WTC11 (cell line): ENCODE results near the gene TTI1. TPM values are rescaled to one million over a fixed set of nuclear protein-coding genes. Genes with fewer than 3 reads are reported as not detected.

Experiments used
- ATAC-seq: fragments of 200-7000 bp; cut with Tn5 transposase; 2 replicates; pipeline ENCODE4 v1.10.0; 2021; ENCODE audit warnings: mild to moderate bottlenecking, moderate library complexity
- CTCF ChIA-PET: fragments of 300-600 bp; sonication (Branson Sonifier 250); formaldehyde crosslinking; loops from one replicate; lab custom pipeline; 2021; ENCODE audit warnings: antibody characterized with exemption; lab: Charles Lee
- POLR2A ChIA-PET: fragments of 350-600 bp; sonication (Branson Sonifier 250); formaldehyde crosslinking; loops from one replicate; lab custom pipeline; 2021; ENCODE audit warnings: antibody characterized with exemption; lab: Charles Lee
- DNase-seq: peaks from one replicate; pipeline ENCODE4 v3.0.0; 2021; ENCODE audit warnings: low spot score
- H3K27ac Mint-ChIP-seq: 2 replicates; pipeline ENCODE4 v1.8.0; 2021; ENCODE audit warnings: mixed read lengths
- H3K27me3 Mint-ChIP-seq: 2 replicates; pipeline ENCODE4 v1.8.0; 2021; ENCODE audit warnings: low read depth, mild to moderate bottlenecking, moderate library complexity, mixed read lengths
- H3K36me3 Mint-ChIP-seq: 2 replicates; pipeline ENCODE4 v1.8.0; 2021; ENCODE audit warnings: mixed read lengths
- H3K4me1 Mint-ChIP-seq: 2 replicates; pipeline ENCODE4 v1.8.0; 2022; ENCODE audit warnings: mixed read lengths
- H3K4me3 Mint-ChIP-seq: 2 replicates; pipeline ENCODE4 v1.8.0; 2021; ENCODE audit warnings: mild to moderate bottlenecking, moderate library complexity, mixed read lengths
- H3K9me3 Mint-ChIP-seq: 2 replicates; pipeline ENCODE4 v1.8.0; 2021; ENCODE audit warnings: mixed read lengths
- ARID4B ChIP-seq: sonication (generic); formaldehyde crosslinking; IDR thresholded peaks from 2 replicates; pipeline ENCODE4 v1.8.0; 2023; ENCODE audit warnings: missing genetic modification reagents, mild to moderate bottlenecking, borderline replicate concordance
- CDX4 ChIP-seq: fragments of 250-450 bp; sonication (Bioruptor Pico); IDR thresholded peaks from 2 replicates; pipeline ENCODE4 v1.9.0; 2021; ENCODE audit warnings: moderate library complexity, mild to moderate bottlenecking, inconsistent platforms, borderline replicate concordance
- E2F1 ChIP-seq: sonication (generic); formaldehyde crosslinking; IDR thresholded peaks from 2 replicates; pipeline ENCODE4 v1.8.0; 2022; ENCODE audit warnings: mild to moderate bottlenecking, missing genetic modification reagents
- EMX1 ChIP-seq: fragments of 250-450 bp; sonication (Bioruptor Pico); IDR thresholded peaks from 2 replicates; pipeline ENCODE4 v1.8.0; 2021; ENCODE audit warnings: mild to moderate bottlenecking
- FOXJ3 ChIP-seq: sonication (generic); formaldehyde crosslinking; IDR thresholded peaks from 2 replicates; pipeline ENCODE4 v1.9.0; 2021; ENCODE audit warnings: missing genetic modification reagents, mild to moderate bottlenecking, borderline replicate concordance
- JUN ChIP-seq: sonication (generic); formaldehyde crosslinking; IDR thresholded peaks from 2 replicates; pipeline ENCODE4 v1.8.0; 2023; ENCODE audit warnings: mild to moderate bottlenecking, missing genetic modification reagents
- KAT7 ChIP-seq: sonication (generic); formaldehyde crosslinking; IDR thresholded peaks from 2 replicates; pipeline ENCODE4 v1.8.1; 2023; ENCODE audit warnings: missing genetic modification reagents, mild to moderate bottlenecking, borderline replicate concordance
- MYBL2 ChIP-seq: sonication (generic); formaldehyde crosslinking; IDR thresholded peaks from 2 replicates; pipeline ENCODE4 v1.8.1; 2023; ENCODE audit warnings: mild to moderate bottlenecking, moderate library complexity, missing genetic modification reagents
- NFATC4 ChIP-seq: fragments of 250-450 bp; sonication (Bioruptor Pico); IDR thresholded peaks from 2 replicates; pipeline ENCODE4 v1.9.0; 2021; ENCODE audit warnings: mild to moderate bottlenecking
- NFE2L1 ChIP-seq: sonication (generic); formaldehyde crosslinking; IDR thresholded peaks from 2 replicates; pipeline ENCODE4 v1.8.1; 2023; ENCODE audit warnings: missing genetic modification reagents
- NFYB ChIP-seq: sonication (generic); formaldehyde crosslinking; conservative IDR thresholded peaks from 2 replicates; pipeline ENCODE4 v1.8.0; 2022; ENCODE audit warnings: low read depth, missing genetic modification reagents
- NR3C1 ChIP-seq: sonication (generic); formaldehyde crosslinking; conservative IDR thresholded peaks from 2 replicates; pipeline ENCODE4 v1.8.1; 2023; ENCODE audit warnings: low read depth, mild to moderate bottlenecking, missing genetic modification reagents
- PRDM15 ChIP-seq: sonication (generic); formaldehyde crosslinking; IDR thresholded peaks from 2 replicates; pipeline ENCODE4 v1.8.0; 2022; ENCODE audit warnings: missing genetic modification reagents
- SMAD4 ChIP-seq: sonication (generic); formaldehyde crosslinking; IDR thresholded peaks from 2 replicates; pipeline ENCODE4 v1.8.0; 2022; ENCODE audit warnings: mild to moderate bottlenecking, missing genetic modification reagents
- STAT6 ChIP-seq: sonication (generic); formaldehyde crosslinking; conservative IDR thresholded peaks from 2 replicates; pipeline ENCODE4 v1.8.1; 2023; ENCODE audit warnings: mild to moderate bottlenecking, low read depth, missing genetic modification reagents, moderate library complexity
- ZNF317 ChIP-seq: sonication (generic); formaldehyde crosslinking; IDR thresholded peaks from 2 replicates; pipeline ENCODE4 v1.8.1; 2023; ENCODE audit warnings: low read depth, mild to moderate bottlenecking, moderate library complexity, missing genetic modification reagents, borderline replicate concordance
- ZNF671 ChIP-seq: fragments of 250-450 bp; sonication (Bioruptor Pico); IDR thresholded peaks from 2 replicates; pipeline ENCODE4 v1.8.0; 2021; ENCODE audit warnings: mild to moderate bottlenecking
- total RNA-seq: library from RNA; stranded (reverse); gene quantifications from 3 replicates; pipeline ENCODE4 v1.2.3, GENCODE V29; 2021

TTI1 gene
- total RNA-seq, 1 experiment from 2014 or later: 43.5 TPM

- TF ChIP-seq PRDM15: no peak
- TF ChIP-seq SMAD4: no peak
- TF ChIP-seq ZNF671 (CRISPR knock-in tag): no peak
- TF ChIP-seq E2F1 (CRISPR knock-in tag): no peak
- TF ChIP-seq EMX1 (CRISPR knock-in tag): no peak
- no peak for TF ChIP-seq CDX4 (CRISPR knock-in tag)
- TF ChIP-seq ARID4B (CRISPR knock-in tag): no peak
- no peak for TF ChIP-seq FOXJ3 (CRISPR knock-in tag)
- TF ChIP-seq NFYB (CRISPR knock-in tag): no peak
- no peak for TF ChIP-seq KAT7 (CRISPR knock-in tag)
- TF ChIP-seq, all 79 proteins: peak for 0
Measured at GRCh38 chr20:38076548-38076947, 43.3 kb upstream of the TTI1 start (continued).

- peaks cover 7% of the 10 kb centered on the region for H3K9me3 Mint-ChIP-seq
- peaks cover 48% of the 10 kb centered on the region for H3K36me3 Mint-ChIP-seq
- ATAC-seq: no peak
- POLR2A ChIA-PET: no interaction called here
- no peaks in the 10 kb centered on the region for H3K27me3 Mint-ChIP-seq
- CTCF ChIA-PET: interaction anchor here (1.3 to 5.1 kb wide), 3 partner anchors 18 to 144 kb away, joined by 5 to 134 read pairs (median 58); no protein-coding TSS in a partner anchor
- H3K4me1 Mint-ChIP-seq: peaks cover 6% of the 10 kb centered on the region
- DNase-seq: no peak
- H3K4me3 Mint-ChIP-seq: no peak overlapping the region
- H3K27ac Mint-ChIP-seq: no peak overlapping the region
- no peak for TF ChIP-seq NFE2L1 (CRISPR knock-in tag)
- TF ChIP-seq PRDM15: no peak
- no peak for TF ChIP-seq NFATC4 (CRISPR knock-in tag)
- no peak for TF ChIP-seq STAT6 (CRISPR knock-in tag)
- no peak for TF ChIP-seq JUN (CRISPR knock-in tag)
- TF ChIP-seq NR3C1: no peak
- TF ChIP-seq ZNF317 (CRISPR knock-in tag): no peak
- no peak for TF ChIP-seq MYBL2 (CRISPR knock-in tag)
- no peak for TF ChIP-seq CDX4 (CRISPR knock-in tag)
Measured at GRCh38 chr20:38075161-38075998, 42.1 kb upstream of the TTI1 start.
